HEK293 (cell line): ENCODE measurements around the gene EYS.
A peak's percentile ranks its signal among the peaks of the same experiment; 100 is the strongest.

ENCODE experiments used
- CTCF ChIA-PET: fragments of 350-600 bp; formaldehyde crosslinking; extraction: SDS; loops from one replicate; lab custom pipeline; 2021; ENCODE audit warnings: antibody characterized with exemption; lab: Yijun Ruan, JAX
- POLR2A ChIA-PET: fragments of 300-600 bp; formaldehyde crosslinking; extraction: SDS; loops from one replicate; lab custom pipeline; 2020; ENCODE audit warnings: antibody characterized with exemption, inconsistent platforms; lab: Yijun Ruan, JAX
- H3K27ac ChIP-seq: fragments of 200-500 bp; sonication (Bioruptor generic); 2 replicates; pipeline ENCODE4 v1.5.1; 2014; ENCODE audit warnings: low read depth, low read length, control low read depth, inconsistent platforms; ENCODE audit errors: extremely low read depth
- H3K36me3 ChIP-seq, 2 experiments: fragments of 200-500 bp in 1 of 2; sonication (Bioruptor generic) in 1 of 2; 1 replicate in 1 of 2; 2 replicates in 1 of 2; pipeline ENCODE4 v1.5.1; 2014 to 2017; ENCODE audit warnings: inconsistent platforms in 2 of 2, low read length in 2 of 2; ENCODE audit not compliant: control insufficient read depth in 2 of 2, insufficient read depth in 1 of 2
- H3K4me1 ChIP-seq: fragments of 200-500 bp; sonication (Bioruptor generic); 2 replicates; pipeline ENCODE4 v1.5.1; 2014; ENCODE audit warnings: mild to moderate bottlenecking, low read length, inconsistent platforms; ENCODE audit not compliant: control insufficient read depth, insufficient read depth
- H3K4me3 ChIP-seq: 2 replicates; pipeline ENCODE4 v1.5.1; 2011; ENCODE audit warnings: low read depth, mild to moderate bottlenecking, control low read depth, low read length, moderate library complexity
- H3K9me3 ChIP-seq: fragments of 200-500 bp; sonication (Bioruptor generic); 2 replicates; pipeline ENCODE4 v1.5.1; 2014; ENCODE audit warnings: low read depth, low read length, inconsistent platforms; ENCODE audit not compliant: control insufficient read depth, insufficient read depth
- BCL11A ChIP-seq: fragments of 450-650 bp; formaldehyde crosslinking; IDR thresholded peaks from 2 replicates; pipeline ENCODE4 v1.5.1; 2016; ENCODE audit warnings: low read depth, missing biosample characterization, missing genetic modification characterization
- BCL11B ChIP-seq: fragments of 450-650 bp; formaldehyde crosslinking; IDR thresholded peaks from 2 replicates; pipeline ENCODE4 v1.5.1; 2016; ENCODE audit warnings: low read depth, missing biosample characterization, missing genetic modification characterization
- EGR2 ChIP-seq: fragments of 450-650 bp; formaldehyde crosslinking; IDR thresholded peaks from 2 replicates; pipeline ENCODE4 v1.5.1; 2016; ENCODE audit warnings: low read depth, missing biosample characterization, missing genetic modification characterization
- HOXA7 ChIP-seq: sonication (generic); formaldehyde crosslinking; IDR thresholded peaks from 2 replicates; pipeline ENCODE4 v1.8.1; 2022; ENCODE audit warnings: missing genetic modification reagents, borderline replicate concordance
- KLF16 ChIP-seq: fragments of 450-650 bp; formaldehyde crosslinking; IDR thresholded peaks from 2 replicates; pipeline ENCODE4 v1.5.1; 2017; ENCODE audit warnings: missing biosample characterization, missing genetic modification characterization
- REPIN1 ChIP-seq: fragments of 450-650 bp; formaldehyde crosslinking; IDR thresholded peaks from 2 replicates; pipeline ENCODE4 v1.5.1; 2017; ENCODE audit warnings: missing biosample characterization, missing genetic modification characterization, low read depth
- SCRT1 ChIP-seq: fragments of 450-650 bp; formaldehyde crosslinking; IDR thresholded peaks from 2 replicates; pipeline ENCODE4 v1.5.1; 2016; ENCODE audit warnings: missing biosample characterization, missing genetic modification characterization, borderline replicate concordance
- WT1 ChIP-seq: fragments of 450-650 bp; formaldehyde crosslinking; IDR thresholded peaks from 2 replicates; pipeline ENCODE4 v1.5.1; 2016; ENCODE audit warnings: missing biosample characterization, missing genetic modification characterization
- ZBTB1 ChIP-seq: fragments of 450-650 bp; formaldehyde crosslinking; IDR thresholded peaks from 2 replicates; pipeline ENCODE4 v1.5.1; 2016; ENCODE audit warnings: missing biosample characterization, missing genetic modification characterization
- ZBTB48 ChIP-seq: fragments of 450-650 bp; formaldehyde crosslinking; IDR thresholded peaks from 2 replicates; pipeline ENCODE4 v1.5.1; 2016; ENCODE audit warnings: missing biosample characterization, missing genetic modification characterization
- ZFP69B ChIP-seq: fragments of 450-650 bp; formaldehyde crosslinking; IDR thresholded peaks from 2 replicates; pipeline ENCODE4 v1.5.1; 2016; ENCODE audit warnings: missing biosample characterization, missing genetic modification characterization
- ZNF112 ChIP-seq: fragments of 450-650 bp; formaldehyde crosslinking; IDR thresholded peaks from 2 replicates; pipeline ENCODE4 v1.5.0; 2017; ENCODE audit warnings: missing biosample characterization, missing genetic modification characterization
- ZNF138 ChIP-seq: fragments of 450-650 bp; formaldehyde crosslinking; IDR thresholded peaks from 2 replicates; pipeline ENCODE4 v1.5.1; 2016; ENCODE audit warnings: missing biosample characterization, missing genetic modification characterization, borderline replicate concordance
- ZNF169 ChIP-seq: fragments of 450-650 bp; formaldehyde crosslinking; IDR thresholded peaks from 2 replicates; pipeline ENCODE4 v1.5.1; 2016; ENCODE audit warnings: missing biosample characterization, missing genetic modification characterization
- ZNF324 ChIP-seq: fragments of 450-650 bp; formaldehyde crosslinking; IDR thresholded peaks from 2 replicates; pipeline ENCODE4 v1.5.1; 2016; ENCODE audit warnings: missing biosample characterization, missing genetic modification characterization
- ZNF341 ChIP-seq: fragments of 450-650 bp; formaldehyde crosslinking; IDR thresholded peaks from 2 replicates; pipeline ENCODE4; 2016; ENCODE audit warnings: low read depth, missing biosample characterization, missing genetic modification characterization
- ZNF350 ChIP-seq: fragments of 450-650 bp; formaldehyde crosslinking; IDR thresholded peaks from 2 replicates; pipeline ENCODE4 v1.5.0; 2017; ENCODE audit warnings: missing biosample characterization, mild to moderate bottlenecking, missing genetic modification characterization
- ZNF404 ChIP-seq: fragments of 450-650 bp; formaldehyde crosslinking; IDR thresholded peaks from 2 replicates; pipeline ENCODE4 v1.5.1; 2017; ENCODE audit warnings: missing biosample characterization, missing genetic modification characterization
- ZNF518A ChIP-seq: fragments of 450-650 bp; formaldehyde crosslinking; conservative IDR thresholded peaks from 2 replicates; pipeline ENCODE4 v1.5.1; 2016; ENCODE audit warnings: low read depth, missing biosample characterization, missing genetic modification characterization
- ZNF600 ChIP-seq: fragments of 450-650 bp; formaldehyde crosslinking; IDR thresholded peaks from 2 replicates; pipeline ENCODE4 v1.5.1; 2016; ENCODE audit warnings: missing biosample characterization, missing genetic modification characterization
- ZNF645 ChIP-seq: fragments of 450-650 bp; formaldehyde crosslinking; IDR thresholded peaks from 2 replicates; pipeline ENCODE4; 2016; ENCODE audit warnings: missing biosample characterization, missing genetic modification characterization
- ZNF777 ChIP-seq: fragments of 450-650 bp; formaldehyde crosslinking; IDR thresholded peaks from 2 replicates; pipeline ENCODE4 v1.5.1; 2017; ENCODE audit warnings: missing biosample characterization, missing genetic modification characterization, borderline replicate concordance
- ZXDB ChIP-seq: fragments of 450-650 bp; formaldehyde crosslinking; IDR thresholded peaks from 2 replicates; pipeline ENCODE4 v1.5.1; 2016; ENCODE audit warnings: missing biosample characterization, missing genetic modification characterization

EYS gene

GRCh38 chr6:64776359-64776758, 930.7 kb downstream of the EYS start:
- no peaks in the 10 kb centered on the region for H3K4me1 ChIP-seq
- CTCF ChIA-PET, result interaction anchor here (0.6 to 0.7 kb wide), 2 partner anchors 98 to 378 kb away, joined by 3 read pairs; no protein-coding TSS in a partner anchor
- POLR2A ChIA-PET, result no interaction called here
- H3K9me3 ChIP-seq, result no peaks in the 10 kb centered on the region
- no peak overlapping the region for H3K4me3 ChIP-seq
- TF ChIP-seq ZNF324 (tag by site-specific recombination) (no peak), ZNF350 (tag by site-specific recombination) (no peak), REPIN1 (no peak), BCL11A (tag by site-specific recombination) (no peak), ZNF169 (tag by site-specific recombination) (no peak), ZNF645 (tag by site-specific recombination) (no peak)
- H3K36me3 ChIP-seq, result no peaks in the 10 kb centered on the region
- H3K27ac ChIP-seq, result no peak overlapping the region

GRCh38 chr6:64774881-64775280, 932.1 kb downstream of the EYS start:
- CTCF ChIA-PET, result no interaction called here
- H3K27ac ChIP-seq, result no peak overlapping the region

GRCh38 chr6:64750910-64751309, 956.1 kb downstream of the EYS start:
- Histone ChIP-seq H3K36me3 (no peaks in the 10 kb centered on the region), H3K4me1 (no peaks in the 10 kb centered on the region), H3K27ac (no peak overlapping the region), H3K9me3 (no peaks in the 10 kb centered on the region)
- ChIA-PET POLR2A (no interaction called here), CTCF (interaction anchor here (0.6 kb wide), 1 partner anchor 27 kb away, joined by 3 read pairs; no protein-coding TSS in a partner anchor)
- TF ChIP-seq HOXA7, result no peak
- TF ChIP-seq BCL11A (tag by site-specific recombination), result no peak
- no peak for TF ChIP-seq ZBTB1 (tag by site-specific recombination)
- TF ChIP-seq ZFP69B (tag by site-specific recombination), result no peak
- no peak for TF ChIP-seq SCRT1 (tag by site-specific recombination)
- TF ChIP-seq ZNF404 (tag by site-specific recombination), result no peak
- no peak for TF ChIP-seq BCL11B (tag by site-specific recombination)
- no peak for TF ChIP-seq ZNF138
- no peak for TF ChIP-seq EGR2 (tag by site-specific recombination)
- no peak for TF ChIP-seq ZNF341 (tag by site-specific recombination)
- TF ChIP-seq ZXDB (tag by site-specific recombination), result no peak
- no peak for TF ChIP-seq ZNF112 (tag by site-specific recombination)
- no peak for TF ChIP-seq ZBTB48
- no peak for TF ChIP-seq ZNF600
- TF ChIP-seq, all 188 proteins: peak for 0
- no peak overlapping the region for H3K4me3 ChIP-seq

More at GRCh38 chr6:64774881-64775280, 932.1 kb downstream of the EYS start:
- POLR2A ChIA-PET, result no interaction called here
- Histone ChIP-seq H3K4me3 (no peak overlapping the region), H3K36me3 (no peaks in the 10 kb centered on the region), H3K9me3 (no peaks in the 10 kb centered on the region), H3K4me1 (no peaks in the 10 kb centered on the region)
- 0 out of 2 replicates have a peak, but pooled peaks have one; percentile 14 for TF ChIP-seq WT1
- TF ChIP-seq ZNF777 (tag by site-specific recombination), result no peak

- Histone ChIP-seq H3K4me1 (no peaks in the 10 kb centered on the region), H3K36me3 (no peaks in the 10 kb centered on the region), H3K4me3 (no peak overlapping the region), H3K27ac (no peak overlapping the region), H3K9me3 (no peaks in the 10 kb centered on the region)
- ChIA-PET POLR2A (no interaction called here), CTCF (interaction anchor here (0.6 to 1.3 kb wide), 2 partner anchors 397 to 457 kb away, joined by 3 read pairs; no protein-coding TSS in a partner anchor)
- TF ChIP-seq KLF16 (tag by site-specific recombination), result no peak
- no peak for TF ChIP-seq ZNF518A (tag by site-specific recombination)
- TF ChIP-seq ZNF138, result no peak
These were observed 969.6 kb downstream of the EYS start for GRCh38 chr6:64737418-64737817.
